Chondrocyte (in vitro differentiated cells): ENCODE results near the gene ZNF496. TPM values are rescaled to one million over a fixed set of nuclear protein-coding genes. Genes with fewer than 3 reads are reported as not detected.

Experiments used
- DNase-seq: peaks from one replicate; pipeline ENCODE4 v3.0.0; 2021; ENCODE audit warnings: mixed read lengths, low spot score
- H3K27ac Mint-ChIP-seq: one replicate; pipeline ENCODE4 v1.8.0; 2021; ENCODE audit warnings: mild to moderate bottlenecking, moderate library complexity, mixed read lengths; ENCODE audit not compliant: unreplicated experiment
- H3K27me3 Mint-ChIP-seq: 2 replicates; pipeline ENCODE4 v1.8.0; 2021; ENCODE audit warnings: low read depth, mixed read lengths
- H3K36me3 Mint-ChIP-seq: 2 replicates; pipeline ENCODE4 v1.8.0; 2021; ENCODE audit warnings: low read depth, mixed read lengths
- H3K4me1 Mint-ChIP-seq: 2 replicates; pipeline ENCODE4 v1.8.0; 2021; ENCODE audit warnings: low read depth, mild to moderate bottlenecking, mixed read lengths
- H3K4me3 Mint-ChIP-seq: one replicate; pipeline ENCODE4 v1.8.0; 2021; ENCODE audit warnings: mild to moderate bottlenecking, moderate library complexity, mixed read lengths; ENCODE audit not compliant: unreplicated experiment
- H3K9me3 Mint-ChIP-seq: 2 replicates; pipeline ENCODE4 v1.8.0; 2021; ENCODE audit warnings: low read depth, mixed read lengths
- total RNA-seq: library from RNA; stranded (reverse); gene quantifications from 3 replicates; pipeline ENCODE4 v1.2.1, GENCODE V29; 2021
- TF ChIP-seq, protein P1 (sequence below): fragments of 200-600 bp; sonication (generic); IDR thresholded peaks from 2 replicates; pipeline ENCODE4 v1.5.0; 2021; ENCODE audit warnings: antibody characterized with exemption, mild to moderate bottlenecking, moderate library complexity

Gene ZNF496
- total RNA-seq, 1 donor from 2014 or later = 27.9 TPM

- DNase-seq = no peak
- Mint-ChIP-seq H3K27ac (no peak overlapping the region), H3K4me1 (peaks cover 6% of the 10 kb centered on the region), H3K27me3 (peaks cover 12% of the 10 kb centered on the region), H3K36me3 (peaks cover 8% of the 10 kb centered on the region), H3K4me3 (no peak overlapping the region), H3K9me3 (peaks cover 4% of the 10 kb centered on the region)
- TF ChIP-seq, protein P1, sequence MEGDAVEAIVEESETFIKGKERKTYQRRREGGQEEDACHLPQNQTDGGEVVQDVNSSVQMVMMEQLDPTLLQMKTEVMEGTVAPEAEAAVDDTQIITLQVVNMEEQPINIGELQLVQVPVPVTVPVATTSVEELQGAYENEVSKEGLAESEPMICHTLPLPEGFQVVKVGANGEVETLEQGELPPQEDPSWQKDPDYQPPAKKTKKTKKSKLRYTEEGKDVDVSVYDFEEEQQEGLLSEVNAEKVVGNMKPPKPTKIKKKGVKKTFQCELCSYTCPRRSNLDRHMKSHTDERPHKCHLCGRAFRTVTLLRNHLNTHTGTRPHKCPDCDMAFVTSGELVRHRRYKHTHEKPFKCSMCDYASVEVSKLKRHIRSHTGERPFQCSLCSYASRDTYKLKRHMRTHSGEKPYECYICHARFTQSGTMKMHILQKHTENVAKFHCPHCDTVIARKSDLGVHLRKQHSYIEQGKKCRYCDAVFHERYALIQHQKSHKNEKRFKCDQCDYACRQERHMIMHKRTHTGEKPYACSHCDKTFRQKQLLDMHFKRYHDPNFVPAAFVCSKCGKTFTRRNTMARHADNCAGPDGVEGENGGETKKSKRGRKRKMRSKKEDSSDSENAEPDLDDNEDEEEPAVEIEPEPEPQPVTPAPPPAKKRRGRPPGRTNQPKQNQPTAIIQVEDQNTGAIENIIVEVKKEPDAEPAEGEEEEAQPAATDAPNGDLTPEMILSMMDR = peak; percentile 67
These were observed 42.1 kb upstream of the ZNF496 start for GRCh38 chr1:247373721-247374141.

DNA sequence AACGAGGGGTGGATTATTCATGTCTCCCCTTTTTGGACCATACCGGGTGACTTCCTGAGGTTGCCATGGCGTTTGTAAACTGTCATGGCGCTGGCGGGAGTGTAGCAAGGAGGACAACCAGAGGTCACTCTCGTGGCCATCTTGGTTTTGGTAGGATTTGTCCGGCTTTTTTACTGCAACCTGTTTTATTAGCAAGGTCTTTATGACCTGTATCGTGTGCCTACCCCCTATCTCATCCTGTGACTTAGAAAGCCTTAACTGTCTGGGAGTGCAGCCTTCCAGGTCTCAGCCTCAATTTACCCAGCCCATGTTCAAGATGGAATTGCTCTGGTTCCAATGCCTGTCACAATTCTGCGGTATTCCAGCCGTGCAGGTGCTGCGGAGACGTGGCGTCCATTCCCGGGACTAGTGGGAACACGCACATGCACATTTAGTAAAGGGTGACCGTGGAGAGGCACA is 40.2 kb upstream of the ZNF496 start:
- DNase-seq = no peak
- Mint-ChIP-seq H3K4me1 (peaks cover 23% of the 10 kb centered on the region), H3K9me3 (peaks cover 4% of the 10 kb centered on the region), H3K4me3 (no peak overlapping the region), H3K27me3 (peaks cover 11% of the 10 kb centered on the region), H3K36me3 (peaks cover 8% of the 10 kb centered on the region), H3K27ac (no peak overlapping the region)
- TF ChIP-seq, protein P1 = no peak

GRCh38 chr1:247370786-247371732 is 39.4 kb upstream of the ZNF496 start:
- TF ChIP-seq, protein P1 = no peak
- DNase-seq = no peak
- Mint-ChIP-seq H3K27ac (no peak overlapping the region), H3K36me3 (peaks cover 8% of the 10 kb centered on the region), H3K4me3 (no peak overlapping the region), H3K9me3 (peaks cover 4% of the 10 kb centered on the region), H3K4me1 (peaks cover 26% of the 10 kb centered on the region), H3K27me3 (peaks cover 8% of the 10 kb centered on the region)

- H3K27ac Mint-ChIP-seq = no peak overlapping the region
- no peak for DNase-seq
- TF ChIP-seq, protein P1 = no peak
- H3K27me3 Mint-ChIP-seq = no peaks in the 10 kb centered on the region
- peaks cover 9% of the 10 kb centered on the region for H3K9me3 Mint-ChIP-seq
- H3K4me3 Mint-ChIP-seq = no peak overlapping the region
- H3K4me1 Mint-ChIP-seq = peaks cover 24% of the 10 kb centered on the region
- H3K36me3 Mint-ChIP-seq = no peaks in the 10 kb centered on the region
These were observed 37.0 kb upstream of the ZNF496 start for GRCh38 chr1:247368490-247369145.

DNA sequence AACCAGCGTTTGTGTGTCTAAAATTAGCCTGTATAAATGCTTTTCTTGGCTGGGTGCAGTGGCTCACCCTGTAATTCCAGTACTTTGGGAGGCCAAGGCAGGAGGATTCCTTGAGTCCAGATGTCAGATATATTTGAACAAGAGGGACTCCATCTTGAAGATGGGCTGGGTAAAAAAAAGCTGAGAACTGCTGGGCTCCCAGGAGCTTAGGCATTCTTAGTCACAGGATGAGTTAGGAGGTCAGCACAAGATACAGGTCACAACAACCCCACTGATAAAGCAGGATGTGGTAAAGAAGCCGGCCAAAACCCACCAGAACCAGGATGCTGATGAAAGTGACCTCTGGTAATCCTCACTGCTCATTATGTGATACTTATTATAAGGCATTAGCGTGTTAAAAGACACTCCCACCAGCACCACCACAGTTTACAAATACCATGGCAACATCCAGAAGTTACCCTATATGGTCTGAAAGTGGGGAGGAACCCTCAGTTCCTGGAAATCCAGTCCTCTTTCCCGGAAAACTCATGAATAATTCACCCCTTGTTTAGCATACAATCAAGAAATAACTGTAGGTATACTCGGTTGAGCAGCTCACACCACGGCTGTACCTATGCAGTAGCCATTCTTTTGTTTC is 36.2 kb upstream of the ZNF496 start:
- H3K4me3 Mint-ChIP-seq = no peak overlapping the region
- H3K36me3 Mint-ChIP-seq = no peaks in the 10 kb centered on the region
- peaks cover 9% of the 10 kb centered on the region for H3K9me3 Mint-ChIP-seq
- no peak for DNase-seq
- peaks cover 23% of the 10 kb centered on the region for H3K4me1 Mint-ChIP-seq
- peak overlapping the region; percentile 87 for H3K27ac Mint-ChIP-seq
- TF ChIP-seq, protein P1 = no peak
- H3K27me3 Mint-ChIP-seq = no peaks in the 10 kb centered on the region
